CD8-positive, alpha-beta memory T cell (primary cell): Measurements from ENCODE around the gene AFAP1L2. TPM values are rescaled to one million over a fixed set of nuclear protein-coding genes. Genes with fewer than 3 reads are reported as not detected.

Source experiments
- CTCF ChIA-PET: fragments of 350-600 bp; sonication (Branson Sonifier 250); formaldehyde crosslinking; loops from one replicate; lab custom pipeline; 2021; ENCODE audit warnings: antibody characterized with exemption; lab: Charles Lee
- POLR2A ChIA-PET: fragments of 350-600 bp; sonication (Branson Sonifier 250); formaldehyde crosslinking; loops from one replicate; lab custom pipeline; 2021; ENCODE audit warnings: antibody characterized with exemption; lab: Charles Lee
- DNase-seq, 5 donors: peaks; one replicate each; pipeline versions ENCODE4 v3.0.0 to v3.0.0-alpha.2; 2020 to 2022; ENCODE audit warnings: mixed read lengths in 1 of 5
- H3K27ac ChIP-seq: one replicate; pipeline ENCODE4 v1.7.0; 2013; ENCODE audit warnings: low read depth, mild to moderate bottlenecking, low read length, moderate library complexity
- H3K27me3 ChIP-seq: 2 replicates; pipeline ENCODE4 v1.7.0; 2013; ENCODE audit warnings: low read length, mild to moderate bottlenecking; ENCODE audit not compliant: insufficient read depth, poor library complexity, severe bottlenecking
- H3K36me3 ChIP-seq: 2 replicates; pipeline ENCODE4 v1.7.0; 2013; ENCODE audit warnings: mild to moderate bottlenecking, low read length, moderate library complexity; ENCODE audit not compliant: insufficient read depth
- H3K4me1 ChIP-seq: 2 replicates; pipeline ENCODE4 v1.7.0; 2013; ENCODE audit warnings: mild to moderate bottlenecking, low read length, moderate library complexity; ENCODE audit not compliant: insufficient read depth
- H3K4me3 ChIP-seq: 2 replicates; pipeline ENCODE4 v1.7.0; 2013; ENCODE audit warnings: mild to moderate bottlenecking, low read length
- H3K9me3 ChIP-seq: 2 replicates; pipeline ENCODE4 v1.7.0; 2013; ENCODE audit warnings: mild to moderate bottlenecking, low read length
- H3K27ac Mint-ChIP-seq, 8 donors: one replicate each; pipeline ENCODE4 v1.8.0; 2020 to 2021; ENCODE audit warnings: mixed read lengths in 8 of 8, mild to moderate bottlenecking in 6 of 8, inconsistent platforms in 3 of 8, moderate library complexity in 3 of 8
- H3K27me3 Mint-ChIP-seq, 2 donors: one replicate each; pipeline ENCODE4 v1.8.0; 2020 to 2021; ENCODE audit warnings: mixed read lengths in 2 of 2, mild to moderate bottlenecking in 1 of 2, moderate library complexity in 1 of 2
- H3K36me3 Mint-ChIP-seq, 3 donors: one replicate each; pipeline ENCODE4 v1.8.0; 2020 to 2021; ENCODE audit warnings: mixed read lengths in 3 of 3, inconsistent platforms in 1 of 3, mild to moderate bottlenecking in 1 of 3
- H3K4me1 Mint-ChIP-seq, 3 donors: one replicate each; pipeline ENCODE4 v1.8.0; 2020 to 2021; ENCODE audit warnings: mixed read lengths in 3 of 3, inconsistent platforms in 1 of 3, mild to moderate bottlenecking in 1 of 3
- H3K4me3 Mint-ChIP-seq, 7 donors: one replicate each; pipeline ENCODE4 v1.8.0; 2020 to 2021; ENCODE audit warnings: mixed read lengths in 7 of 7, mild to moderate bottlenecking in 6 of 7, moderate library complexity in 4 of 7, inconsistent platforms in 2 of 7
- H3K9me3 Mint-ChIP-seq, 5 donors: one replicate each; pipeline ENCODE4 v1.8.0; 2020 to 2022; ENCODE audit warnings: mixed read lengths in 5 of 5, mild to moderate bottlenecking in 3 of 5, moderate library complexity in 2 of 5, inconsistent platforms in 1 of 5
- polyA plus RNA-seq: library from polyadenylated mRNA; unstranded; fragments of 300-500 nt; fragmentation: Illumina TruSeq; gene quantifications from one replicate; pipeline ENCODE4 v1.2.3, GENCODE V29; 2021
- total RNA-seq, 2 experiments: library from RNA; stranded (reverse); gene quantifications; one replicate each; pipeline ENCODE4 v1.2.3, GENCODE V29; 2021

AFAP1L2 gene
- total and polyA plus RNA-seq, 3 experiments from 2014 or later = 1.6 to 2.9 (median 2.5) TPM

DNA sequence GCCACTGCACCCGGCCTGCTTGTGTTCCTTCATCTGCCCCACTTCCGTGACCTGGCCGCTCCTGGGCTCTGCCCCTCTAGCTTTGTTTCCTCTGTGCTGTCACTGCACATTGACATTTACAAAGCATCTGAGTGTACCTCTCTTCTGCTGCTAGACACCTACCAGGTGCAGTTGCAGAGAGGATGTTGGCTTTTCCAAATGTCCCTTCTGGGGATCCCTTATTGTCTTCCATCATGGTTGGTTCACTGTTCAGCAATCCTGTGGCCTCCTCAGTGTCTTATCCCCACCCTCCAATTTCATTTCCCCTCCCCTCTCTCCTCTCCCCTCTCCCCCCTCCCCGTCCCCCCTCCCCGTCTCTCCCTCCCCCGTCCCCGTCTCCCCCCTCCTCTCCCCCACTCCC is 151.4 kb downstream of the AFAP1L2 start:
- Histone ChIP-seq H3K4me3 (no peak overlapping the region), H3K27ac (no peak overlapping the region), H3K36me3 (no peaks in the 10 kb centered on the region), H3K27me3 (no peaks in the 10 kb centered on the region), H3K9me3 (no peaks in the 10 kb centered on the region), H3K4me1 (no peaks in the 10 kb centered on the region)
- DNase-seq = no peak
- CTCF ChIA-PET = no interaction called here
- Mint-ChIP-seq H3K27me3 (peaks cover 6 to 37% of the 10 kb centered on the region in 2 donors), H3K36me3 (no peaks in the 10 kb centered on the region), H3K9me3 (no peaks in the 10 kb centered on the region), H3K4me1 (no peaks in the 10 kb centered on the region), H3K27ac (no peak overlapping the region), H3K4me3 (no peak overlapping the region)
- POLR2A ChIA-PET = no interaction called here

DNA sequence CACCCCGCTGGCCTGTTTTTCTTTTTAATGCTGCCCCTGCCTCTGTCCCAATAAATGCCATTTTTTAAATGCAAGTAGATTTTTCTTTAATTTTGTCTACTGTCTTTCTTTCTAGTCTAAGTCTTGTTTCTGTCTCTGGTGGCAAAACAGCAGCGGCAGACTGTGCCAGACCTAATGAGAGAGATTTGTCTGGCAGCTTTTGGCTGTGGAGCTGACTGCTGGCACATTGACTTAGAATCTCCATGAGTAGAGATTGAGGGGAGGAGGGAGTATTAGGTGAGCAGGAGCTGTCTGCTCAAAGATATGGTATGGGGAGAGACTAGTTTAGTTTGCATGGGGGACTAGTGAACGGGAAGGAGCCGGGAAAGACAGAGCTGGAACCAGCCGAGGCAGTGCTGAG is 152.2 kb downstream of the AFAP1L2 start:
- no peak overlapping the region for H3K4me3 Mint-ChIP-seq
- H3K9me3 Mint-ChIP-seq = no peaks in the 10 kb centered on the region
- Histone ChIP-seq H3K27me3 (no peaks in the 10 kb centered on the region), H3K9me3 (no peaks in the 10 kb centered on the region), H3K27ac (no peak overlapping the region), H3K4me1 (no peaks in the 10 kb centered on the region), H3K36me3 (no peaks in the 10 kb centered on the region), H3K4me3 (no peak overlapping the region)
- ChIA-PET CTCF (no interaction called here), POLR2A (no interaction called here)
- peaks cover 8 to 37% of the 10 kb centered on the region in 2 donors for H3K27me3 Mint-ChIP-seq
- no peak for DNase-seq
- no peak overlapping the region for H3K27ac Mint-ChIP-seq
- H3K4me1 Mint-ChIP-seq = no peaks in the 10 kb centered on the region
- H3K36me3 Mint-ChIP-seq = no peaks in the 10 kb centered on the region

DNA sequence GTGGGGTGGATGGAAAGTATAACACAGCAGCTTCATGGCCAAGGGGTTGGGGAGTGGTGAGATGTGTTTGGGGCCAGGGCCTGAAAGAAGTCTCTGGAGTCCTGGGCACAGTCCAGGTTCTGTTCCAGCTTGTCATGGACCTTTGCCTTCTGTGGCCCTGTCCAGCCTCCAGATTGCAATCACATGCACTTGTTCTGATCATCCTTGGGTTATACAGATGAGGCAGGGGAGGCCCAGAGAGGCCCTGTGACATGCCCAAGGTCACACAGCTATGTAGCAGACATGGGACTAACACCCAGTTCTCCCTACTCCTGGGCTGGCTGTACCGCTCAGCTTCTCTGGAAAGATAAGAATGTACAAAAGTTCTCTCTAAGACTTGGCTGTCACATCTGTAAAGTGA is 153.6 kb downstream of the AFAP1L2 start:
- no peaks in the 10 kb centered on the region for H3K27me3 ChIP-seq
- H3K9me3 ChIP-seq = no peaks in the 10 kb centered on the region
- Mint-ChIP-seq H3K4me1 (peaks cover 0 to 4% (median 0%) of the 10 kb centered on the region in 3 donors), H3K27me3 (peaks cover 8 to 45% of the 10 kb centered on the region in 2 donors), H3K27ac (no peak overlapping the region), H3K36me3 (no peaks in the 10 kb centered on the region), H3K9me3 (no peaks in the 10 kb centered on the region), H3K4me3 (no peak overlapping the region)
- H3K36me3 ChIP-seq = no peaks in the 10 kb centered on the region
- no peak overlapping the region for H3K4me3 ChIP-seq
- H3K4me1 ChIP-seq = no peaks in the 10 kb centered on the region
- POLR2A ChIA-PET = no interaction called here
- DNase-seq = no peak
- CTCF ChIA-PET = no interaction called here
- H3K27ac ChIP-seq = no peak overlapping the region

DNA sequence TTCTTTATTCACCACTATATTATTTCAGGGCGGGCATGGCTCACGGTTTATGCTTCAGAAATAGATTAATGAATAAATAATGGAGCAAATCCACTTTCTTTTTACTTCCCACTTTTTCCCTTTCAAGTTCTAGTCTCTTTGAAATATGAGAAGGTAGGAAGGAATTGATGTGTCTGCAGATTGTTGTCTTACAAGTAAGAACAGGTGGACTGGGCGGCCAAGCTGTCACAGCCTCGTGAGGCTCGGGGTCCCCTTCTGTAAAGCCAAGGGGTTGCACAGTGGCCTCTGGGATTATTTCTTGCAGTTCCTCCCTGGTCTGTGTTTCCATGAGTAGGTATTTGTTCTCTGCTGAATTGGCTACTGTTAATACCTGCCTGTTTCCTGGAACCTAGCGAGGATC is 154.1 kb downstream of the AFAP1L2 start:
- ChIA-PET POLR2A (no interaction called here), CTCF (no interaction called here)
- no peak overlapping the region for H3K4me3 Mint-ChIP-seq
- no peak overlapping the region for H3K27ac ChIP-seq
- DNase-seq = no peak
- H3K4me1 Mint-ChIP-seq = peaks cover 0 to 4% (median 0%) of the 10 kb centered on the region in 3 donors
- H3K4me1 ChIP-seq = no peaks in the 10 kb centered on the region
- no peaks in the 10 kb centered on the region for H3K36me3 ChIP-seq
- no peak overlapping the region for H3K27ac Mint-ChIP-seq
- H3K9me3 Mint-ChIP-seq = no peaks in the 10 kb centered on the region
- H3K27me3 Mint-ChIP-seq = peaks cover 8 to 44% of the 10 kb centered on the region in 2 donors
- no peaks in the 10 kb centered on the region for H3K9me3 ChIP-seq
- H3K4me3 ChIP-seq = no peak overlapping the region
- H3K36me3 Mint-ChIP-seq = no peaks in the 10 kb centered on the region
- no peaks in the 10 kb centered on the region for H3K27me3 ChIP-seq

DNA sequence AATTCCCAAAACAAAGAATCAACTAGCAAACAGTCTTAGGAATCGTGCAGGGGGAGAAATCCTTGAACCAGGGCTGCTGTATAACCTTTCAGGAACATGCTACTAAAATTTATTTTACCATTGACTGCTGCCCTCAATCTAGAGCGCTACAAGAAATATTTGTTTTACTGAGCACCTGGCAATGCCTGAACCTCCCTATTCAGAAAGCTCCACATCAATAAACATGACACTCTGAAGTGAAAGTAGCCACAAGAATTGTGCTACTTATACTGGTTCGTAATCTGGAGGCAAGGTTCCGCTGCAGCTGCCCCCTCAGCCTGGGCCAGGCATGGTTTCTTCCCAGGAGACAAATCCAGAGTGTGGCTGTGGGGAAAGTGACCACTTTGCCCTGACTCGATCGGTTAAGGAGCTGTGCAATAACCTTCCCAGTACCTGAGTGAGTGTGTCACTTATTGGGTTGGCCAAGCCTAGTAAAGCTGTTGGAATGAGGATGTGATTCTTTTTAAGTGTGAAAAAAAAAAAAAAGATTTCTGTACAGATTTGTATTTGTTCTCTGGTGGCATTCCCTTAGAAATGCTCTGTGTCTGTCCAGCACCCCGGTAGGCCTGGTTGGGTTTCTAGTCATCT is 157.5 kb downstream of the AFAP1L2 start:
- Mint-ChIP-seq H3K9me3 (no peaks in the 10 kb centered on the region), H3K27me3 (peaks cover 20 to 54% of the 10 kb centered on the region in 2 donors)

DNA sequence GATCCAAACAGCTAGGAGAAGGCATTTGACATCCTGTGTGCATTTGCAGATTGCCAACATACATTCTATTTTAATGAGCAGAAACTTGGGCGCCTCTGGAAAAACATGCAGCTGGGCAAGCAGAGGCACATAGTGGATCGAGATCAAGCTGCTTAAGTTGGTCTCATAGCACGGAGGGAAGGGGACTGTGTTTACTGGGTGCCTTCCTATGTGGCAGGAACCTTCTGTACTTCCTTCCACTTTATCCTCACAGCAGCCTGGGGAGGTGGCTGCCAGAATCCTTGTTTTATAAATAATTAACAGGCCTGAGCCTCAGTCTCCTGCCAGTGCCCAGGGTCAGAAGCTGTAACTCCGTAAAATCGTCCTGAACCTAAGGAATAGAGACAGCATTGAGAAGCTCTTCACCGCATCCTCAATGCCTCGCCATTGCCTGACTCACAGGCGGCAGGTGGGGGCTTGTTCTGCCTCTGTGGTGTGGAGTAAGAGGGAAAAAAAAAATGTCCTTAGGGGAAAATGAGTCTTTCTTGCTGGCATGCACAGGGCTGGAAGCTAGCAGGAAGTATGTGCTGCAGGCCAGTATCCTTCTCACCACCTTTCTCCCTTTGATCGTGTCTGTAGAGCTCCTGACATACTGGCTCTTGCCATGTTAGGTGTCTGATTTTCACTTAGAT is 159.0 kb downstream of the AFAP1L2 start:
- Mint-ChIP-seq H3K4me3 (no peak overlapping the region), H3K9me3 (no peaks in the 10 kb centered on the region), H3K4me1 (peaks cover 0 to 7% (median 0%) of the 10 kb centered on the region in 3 donors), H3K36me3 (no peaks in the 10 kb centered on the region), H3K27me3 (peaks cover 25 to 62% of the 10 kb centered on the region in 2 donors), H3K27ac (no peak overlapping the region)
- POLR2A ChIA-PET = no interaction called here
- CTCF ChIA-PET = no interaction called here
- Histone ChIP-seq H3K27ac (no peak overlapping the region), H3K4me3 (no peak overlapping the region), H3K27me3 (peaks cover 11% of the 10 kb centered on the region), H3K9me3 (no peaks in the 10 kb centered on the region), H3K36me3 (no peaks in the 10 kb centered on the region), H3K4me1 (no peaks in the 10 kb centered on the region)
- no peak for DNase-seq

More for the DNA sequence above, 157.5 kb downstream of the AFAP1L2 start:
- Mint-ChIP-seq H3K4me1 (peaks cover 0 to 4% (median 0%) of the 10 kb centered on the region in 3 donors), H3K4me3 (no peak overlapping the region), H3K27ac (peak overlapping the region in 1 of 8 donors; percentile 42), H3K36me3 (no peaks in the 10 kb centered on the region)
- CTCF ChIA-PET = no interaction called here
- H3K27me3 ChIP-seq = no peaks in the 10 kb centered on the region
- POLR2A ChIA-PET = no interaction called here
- no peaks in the 10 kb centered on the region for H3K4me1 ChIP-seq
- no peak for DNase-seq
- H3K9me3 ChIP-seq = no peaks in the 10 kb centered on the region
- H3K36me3 ChIP-seq = no peaks in the 10 kb centered on the region
- H3K27ac ChIP-seq = no peak overlapping the region
- H3K4me3 ChIP-seq = no peak overlapping the region

Other genes starting within 250 kb of the AFAP1L2 start
- gene CCDC186, start 230.3 kb downstream of the AFAP1L2 start, total RNA-seq = 10 to 100 TPM; 11.3 to 14.0 TPM
- gene CCDC186, start 230.3 kb downstream of the AFAP1L2 start, polyA plus RNA-seq = 24.9 TPM
- gene TDRD1, start 225.1 kb downstream of the AFAP1L2 start, total RNA-seq = under 1 TPM; 0.13 to 0.16 TPM
- gene TDRD1, start 225.1 kb downstream of the AFAP1L2 start, polyA plus RNA-seq = 0.14 TPM
- not detected for gene VWA2, start 165.2 kb downstream of the AFAP1L2 start, total RNA-seq
- not detected for gene VWA2, start 165.2 kb downstream of the AFAP1L2 start, polyA plus RNA-seq